H1 (cell line): ENCODE measurements around the gene DRC1. TPM values are rescaled to one million over a fixed set of nuclear protein-coding genes. Genes with fewer than 3 reads are reported as not detected.

Experiments
- POLR2AphosphoS5 ChIP-seq: IDR thresholded peaks from 2 replicates; pipeline ENCODE4 v1.6.1; 2011; ENCODE audit warnings: low read depth, low read length
- POU5F1 ChIP-seq: IDR thresholded peaks from 2 replicates; pipeline ENCODE4 v1.6.1; 2011; ENCODE audit warnings: low read depth, mild to moderate bottlenecking, low read length, moderate library complexity
- polyA plus RNA-seq, 7 experiments: library from polyadenylated mRNA; depleted of rRNA in 3 of 7; stranded (reverse) in 5 of 7; unstranded in 2 of 7; fragments of >200 nt in 5 of 7; fragments of 200-250 nt in 2 of 7; gene quantifications; 1 replicate in 5 of 7; 2 replicates in 1 of 7; 4 replicates in 1 of 7; pipeline versions ENCODE4 v1.2.1 to v1.2.3, GENCODE V29; 2011 to 2013; ENCODE audit warnings: missing spikeins in 2 of 7, mixed read lengths in 2 of 7
- total RNA-seq: library from RNA; stranded (reverse); fragmentation: NEBNext Ultra II Directional; extraction: Animal tissue kit (Norgen Biotek cat#: 25700); gene quantifications from 2 replicates; pipeline ENCODE4 v1.2.1, GENCODE V29; 2021

The DRC1 gene
- total and polyA plus RNA-seq, 2 of the 8 experiments (the other 6 are each of a cell fraction or from before 2014, with no cell fraction given) = 0.08 TPM; not detected in 1

DNA sequence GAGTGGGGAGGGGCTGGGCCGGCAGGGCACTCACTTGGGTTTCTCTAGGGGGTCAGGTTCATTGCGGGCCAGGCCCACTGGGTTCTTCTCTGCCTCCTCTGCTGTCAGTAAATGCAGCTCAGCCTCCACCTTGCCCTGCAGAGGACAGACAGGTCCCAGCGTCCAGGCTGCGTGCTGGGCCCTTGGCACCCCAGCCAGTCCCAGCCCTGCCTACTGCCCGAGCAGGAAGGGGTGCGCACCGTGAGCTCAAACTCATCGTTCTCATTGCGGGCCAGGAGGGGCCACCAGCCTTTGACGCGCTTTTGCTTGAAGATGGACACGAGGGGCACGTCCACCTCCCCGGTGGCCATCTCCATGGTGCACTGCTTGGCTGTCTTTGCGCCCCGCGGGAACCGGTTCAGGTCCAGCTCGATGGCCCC lies 58.9 kb downstream of the DRC1 start (continued):
- no peak for TF ChIP-seq POU5F1
- TF ChIP-seq POLR2AphosphoS5 = no peak
